Epithelial cell of prostate (primary cell): ENCODE measurements around the gene CHAC2.
"Not testable (repeated sequence)": the region's sequence is repeated elsewhere in the genome, so short reads cannot be mapped to it uniquely, and the experiment has no call there.

Source experiments
- DNase-seq: peaks from one replicate; pipeline ENCODE4 v3.0.0-alpha.2; 2011; ENCODE audit warnings: low read depth, low spot score
- H3K27ac ChIP-seq: fragments of 450-650 bp; 2 replicates; pipeline ENCODE4 v1.5.1; 2017; ENCODE audit warnings: mild to moderate bottlenecking

CHAC2 gene

GRCh38 chr2:53821810-53822209 lies 54.2 kb downstream of the CHAC2 start:
- no peak for DNase-seq
- no peak overlapping the region for H3K27ac ChIP-seq

DNA sequence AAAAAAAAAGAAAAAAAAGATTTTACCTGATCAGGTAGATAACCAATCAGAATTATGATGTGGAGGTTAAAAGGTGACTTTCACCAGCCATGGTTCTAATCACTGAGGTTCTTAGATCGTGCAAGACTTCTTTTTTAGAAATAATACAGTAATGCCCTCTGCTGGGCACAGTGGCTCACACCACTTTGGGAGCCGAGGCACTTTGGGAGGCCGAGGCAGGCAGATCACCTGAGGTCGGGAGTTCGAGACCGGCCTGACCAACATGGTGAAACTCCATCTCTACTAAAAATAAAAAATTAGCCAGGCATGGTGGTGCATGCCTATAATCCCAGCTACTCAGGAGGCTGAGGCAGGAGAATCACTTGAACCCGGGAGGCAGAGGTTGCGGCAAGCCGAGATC lies 56.0 kb downstream of the CHAC2 start:
- not testable (repeated sequence) for H3K27ac ChIP-seq, DNase-seq
